A549 (cell line): Measurements from ENCODE around the gene UBE3B. TPM values are rescaled to one million over a fixed set of nuclear protein-coding genes. Genes with fewer than 3 reads are reported as not detected.

Experiments
- ATAC-seq, 2 experiments: fragments of 200-7000 bp in 1 of 2; fragments of >200 bp in 1 of 2; cut with Nextera tagmentation in 1 of 2; cut with Tn5 transposase in 1 of 2; 3 replicates each; pipeline versions ENCODE4 v1.8.0 to v1.9.1; 2018 to 2020; ENCODE audit warnings: mild to moderate bottlenecking in 1 of 2, moderate library complexity in 1 of 2
- CTCF ChIA-PET: fragments of 300-600 bp; sonication (Branson Sonifier 250); formaldehyde crosslinking; extraction: SDS; loops from one replicate; lab custom pipeline; 2021; ENCODE audit warnings: antibody characterized with exemption, inconsistent platforms; lab: Yijun Ruan, JAX
- POLR2A ChIA-PET: fragments of 350-600 bp; formaldehyde crosslinking; extraction: SDS; loops from one replicate; lab custom pipeline; 2021; ENCODE audit warnings: antibody characterized with exemption, inconsistent platforms; lab: Yijun Ruan, JAX
- DNase-seq, 2 experiments: peaks; one replicate each; pipeline versions ENCODE4 v3.0.0 to v3.0.0-alpha.2; 2011 to 2016; ENCODE audit warnings: low read depth in 1 of 2, low spot score in 1 of 2
- FAIRE-seq: peaks from 2 replicates; lab custom pipeline; 2011; peaks lifted over from hg19 to GRCh38; lab: Jason Lieb, UNC
- H3K27ac ChIP-seq, 2 experiments: fragments of >200 bp; sonication (Bioruptor Twin); formaldehyde crosslinking; 3 replicates each; pipeline ENCODE4 v1.5.1; 2016 to 2017
- H3K4me1 ChIP-seq: fragments of >200 bp; sonication (Bioruptor Twin); formaldehyde crosslinking; 3 replicates; pipeline ENCODE4 v1.6.1; 2016
- H3K4me2 ChIP-seq: fragments of >200 bp; sonication (Bioruptor Twin); formaldehyde crosslinking; 3 replicates; pipeline ENCODE4 v1.6.1; 2016
- H3K4me3 ChIP-seq: fragments of >200 bp; sonication (Bioruptor Twin); formaldehyde crosslinking; 3 replicates; pipeline ENCODE4 v1.5.1; 2016
- H3K9me3 ChIP-seq: fragments of >200 bp; sonication (Bioruptor Twin); formaldehyde crosslinking; 3 replicates; pipeline ENCODE4 v1.6.1; 2016
- ATOH8 ChIP-seq: fragments of 250-450 bp; sonication (Bioruptor Pico); IDR thresholded peaks from 2 replicates; pipeline ENCODE4 v1.5.0; 2020; ENCODE audit warnings: low read depth, mild to moderate bottlenecking, moderate library complexity
- CHD2 ChIP-seq: fragments of 150-350 bp; IDR thresholded peaks from 2 replicates; pipeline ENCODE4 v1.6.1; 2014; ENCODE audit warnings: low read length; ENCODE audit not compliant: partially characterized antibody
- E2F6 ChIP-seq: IDR thresholded peaks from 2 replicates; pipeline ENCODE4 v1.6.1; 2012; ENCODE audit warnings: low read depth, borderline replicate concordance
- EHF ChIP-seq: fragments of 250-450 bp; sonication (Bioruptor Pico); IDR thresholded peaks from 2 replicates; pipeline ENCODE4 v1.5.0; 2020; ENCODE audit warnings: mild to moderate bottlenecking
- EHMT2 ChIP-seq: fragments of 200-600 bp; sonication (generic); IDR thresholded peaks from 2 replicates; pipeline ENCODE4 v1.6.1; 2016; ENCODE audit warnings: antibody characterized with exemption, low read depth, mild to moderate bottlenecking, moderate library complexity
- ELK1 ChIP-seq: fragments of 150-350 bp; IDR thresholded peaks from 2 replicates; pipeline ENCODE4 v1.6.1; 2014; ENCODE audit warnings: low read depth, mild to moderate bottlenecking, low read length
- GATA3 ChIP-seq: IDR thresholded peaks from 2 replicates; pipeline ENCODE4 v1.6.1; 2012; ENCODE audit warnings: borderline replicate concordance
- HMGXB4 ChIP-seq: fragments of 250-450 bp; sonication (Bioruptor Pico); IDR thresholded peaks from 2 replicates; pipeline ENCODE4 v1.5.0; 2021; ENCODE audit warnings: mild to moderate bottlenecking, moderate library complexity, borderline replicate concordance
- HOXA7 ChIP-seq: fragments of 250-450 bp; sonication (Bioruptor Pico); IDR thresholded peaks from 2 replicates; pipeline ENCODE4 v1.5.0; 2020; ENCODE audit warnings: mild to moderate bottlenecking, moderate library complexity
- MAFK ChIP-seq: fragments of 450-650 bp; IDR thresholded peaks from 2 replicates; pipeline ENCODE4 v1.6.1; 2014; ENCODE audit not compliant: partially characterized antibody
- NFE2L2 ChIP-seq: fragments of 150-350 bp; conservative IDR thresholded peaks from 2 replicates; pipeline ENCODE4 v1.6.1; 2014; ENCODE audit warnings: low read length
- RNF2 ChIP-seq: fragments of 200-600 bp; sonication (generic); IDR thresholded peaks from 2 replicates; pipeline ENCODE4 v1.6.1; 2016; ENCODE audit warnings: low read depth, mild to moderate bottlenecking, antibody characterized with exemption, moderate library complexity, borderline replicate concordance
- SMC3 ChIP-seq: fragments of >200 bp; sonication (Bioruptor Twin); formaldehyde crosslinking; IDR thresholded peaks from 3 replicates; pipeline ENCODE4 v1.6.1; 2018; ENCODE audit warnings: inconsistent platforms
- TFCP2L1 ChIP-seq: fragments of 250-450 bp; sonication (Bioruptor Pico); IDR thresholded peaks from 2 replicates; pipeline ENCODE4 v1.5.0; 2021; ENCODE audit warnings: mild to moderate bottlenecking
- ZC3H11A ChIP-seq: fragments of 450-650 bp; IDR thresholded peaks from 2 replicates; pipeline ENCODE4 v1.6.1; 2014; ENCODE audit warnings: antibody characterized with exemption, mild to moderate bottlenecking
- WGBS: methylation state at CpG from one replicate; pipeline ENCODE4 v1.1.6; 2017; ENCODE audit errors: missing lambda C conversion rate; 5-methylcytosine and 5-hydroxymethylcytosine counted together
- polyA plus RNA-seq, 4 experiments: library from polyadenylated mRNA; depleted of rRNA in 3 of 4; stranded (reverse); fragments of >200 nt; fragmentation: RNase III in 1 of 4; extraction: RNeasy Plus Mini Kit Qiagen cat#74134 plus additional on column Dnase treatment in 1 of 4; gene quantifications; 2 replicates in 3 of 4; 3 replicates in 1 of 4; pipeline ENCODE4 v1.2.3, GENCODE V29; 2011 to 2017

UBE3B gene
- polyA plus RNA-seq, 2 of the 4 experiments (the other 2 are of a cell fraction) = 14.0 to 38.0 TPM

- no peak for DNase-seq
- no peak overlapping the region for H3K4me3 ChIP-seq
- H3K4me1 ChIP-seq = peaks cover 39% of the 10 kb centered on the region
- CTCF ChIA-PET = interaction anchor here (1.0 to 2.8 kb wide), 2 partner anchors 32 to 37 kb away, joined by 5 to 9 read pairs; no protein-coding TSS in a partner anchor
- POLR2A ChIA-PET = no interaction called here
- H3K27ac ChIP-seq = no peak overlapping the region; a peak in 1 of 6 replicates
- H3K9me3 ChIP-seq = no peaks in the 10 kb centered on the region
- TF ChIP-seq ZC3H11A (no peak), MAFK (peak; percentile 38)
- no peak for ATAC-seq
- no peak for FAIRE-seq
- 96% methylated on average over 14 of the region's 14 CpGs for WGBS
- H3K4me2 ChIP-seq = no peak overlapping the region
Measured at GRCh38 chr12:109464642-109465351, 12.6 kb upstream of the UBE3B start.

- 94% methylated on average over 2 of the region's 2 CpGs for WGBS
- POLR2A ChIA-PET = no interaction called here
- FAIRE-seq (no peak), ATAC-seq (no peak), DNase-seq (no peak)
- peaks cover 31% of the 10 kb centered on the region for H3K4me1 ChIP-seq
- no peak overlapping the region for H3K4me2 ChIP-seq
- no peak for TF ChIP-seq EHMT2
- TF ChIP-seq EHF (CRISPR knock-in tag) = no peak
- no peak for TF ChIP-seq RNF2
- no peak for TF ChIP-seq SMC3
- TF ChIP-seq GATA3 = no peak
- no peak for TF ChIP-seq CHD2
- H3K4me3 ChIP-seq = no peak overlapping the region
- CTCF ChIA-PET = no interaction called here
- H3K9me3 ChIP-seq = no peaks in the 10 kb centered on the region
- H3K27ac ChIP-seq = no peak overlapping the region
Measured at GRCh38 chr12:109466305-109466704, 11.1 kb upstream of the UBE3B start.

- CTCF ChIA-PET = interaction anchor here (0.8 to 1.0 kb wide), 2 partner anchors 10 to 13 kb away, joined by 3 read pairs; partner anchors contain the start of gene KCTD10
- WGBS = 83% methylated on average over 3 of the region's 3 CpGs
- no peak for FAIRE-seq
- no peak for DNase-seq
- Histone ChIP-seq H3K27ac (no peak overlapping the region), H3K4me3 (no peak overlapping the region), H3K4me2 (no peak overlapping the region), H3K9me3 (no peaks in the 10 kb centered on the region), H3K4me1 (peaks cover 26% of the 10 kb centered on the region)
- no peak for ATAC-seq
- POLR2A ChIA-PET = no interaction called here
- TF ChIP-seq ATOH8 (CRISPR knock-in tag) = no peak
- no peak for TF ChIP-seq HOXA7 (CRISPR knock-in tag)
- TF ChIP-seq TFCP2L1 (CRISPR knock-in tag) = no peak
- no peak for TF ChIP-seq NFE2L2
- TF ChIP-seq E2F6 = no peak
- TF ChIP-seq HMGXB4 (CRISPR knock-in tag) = no peak
- no peak for TF ChIP-seq ELK1
Measured at GRCh38 chr12:109466821-109467220, 10.6 kb upstream of the UBE3B start.
